HG02759 (cell line): ENCODE results near the gene PRKAG2.
"Not testable (repeated sequence)": the region's sequence is repeated elsewhere in the genome, so short reads cannot be mapped to it uniquely, and the experiment has no call there.

Experiments used
- ATAC-seq: cut with Tn5 transposase; IDR thresholded peaks from one replicate; pipeline ENCODE4 v1.9.1; 2021; ENCODE audit warnings: mild to moderate bottlenecking, moderate library complexity; ENCODE audit not compliant: unreplicated experiment

PRKAG2 gene

DNA sequence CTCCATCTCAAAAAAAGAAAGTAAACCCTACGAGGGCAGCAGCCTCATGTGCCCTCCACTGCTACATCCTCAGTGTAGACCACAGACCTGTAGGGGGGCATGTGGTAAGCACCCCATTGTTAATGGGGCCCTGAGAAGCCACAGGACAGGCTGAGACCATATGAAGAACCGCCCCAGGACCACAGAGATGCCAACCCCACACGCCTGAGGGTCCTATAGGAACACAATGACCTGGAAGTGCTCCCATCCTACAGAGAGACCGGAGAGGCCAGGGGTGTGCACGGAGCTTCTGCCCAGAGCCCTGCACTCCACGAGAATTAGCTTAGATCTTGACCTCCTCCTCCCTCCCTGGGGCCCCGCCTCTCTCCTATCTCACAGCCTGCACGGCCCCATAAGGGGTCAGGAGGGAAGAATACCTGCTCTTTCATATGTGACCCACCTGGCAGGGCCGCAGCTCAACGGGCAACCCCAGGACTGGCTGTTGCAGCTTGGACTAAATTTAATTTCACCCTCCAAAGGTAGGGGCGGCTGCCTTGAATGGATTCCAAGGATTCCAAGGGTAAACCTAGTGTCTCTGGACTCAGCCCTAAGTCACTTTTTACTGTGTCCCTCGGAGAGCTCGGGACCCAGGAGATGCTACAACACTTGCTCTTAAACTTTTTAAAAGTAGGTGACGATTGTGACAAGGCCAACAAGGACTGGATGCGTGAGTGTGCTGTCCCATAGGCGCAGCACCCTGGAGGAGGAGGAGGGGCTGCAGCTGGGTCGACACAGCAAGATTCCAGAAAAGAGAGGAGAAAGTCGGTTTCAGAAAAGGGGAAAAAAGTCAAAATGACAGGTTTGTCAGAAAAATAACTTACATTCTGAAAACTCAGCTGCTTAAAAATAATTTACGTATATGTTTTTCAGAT, 24.2 kb downstream of the PRKAG2 start:
- no peak for ATAC-seq

GRCh38 chr7:151851782-151852181, 25.1 kb downstream of the PRKAG2 start:
- ATAC-seq = peak; percentile 30

GRCh38 chr7:151851145-151851751, 25.7 kb downstream of the PRKAG2 start:
- peak; percentile 53 for ATAC-seq

- no peak for ATAC-seq
These were observed 26.3 kb downstream of the PRKAG2 start for GRCh38 chr7:151850491-151851124.

GRCh38 chr7:151849879-151850260, 27.0 kb downstream of the PRKAG2 start:
- ATAC-seq = no peak

DNA sequence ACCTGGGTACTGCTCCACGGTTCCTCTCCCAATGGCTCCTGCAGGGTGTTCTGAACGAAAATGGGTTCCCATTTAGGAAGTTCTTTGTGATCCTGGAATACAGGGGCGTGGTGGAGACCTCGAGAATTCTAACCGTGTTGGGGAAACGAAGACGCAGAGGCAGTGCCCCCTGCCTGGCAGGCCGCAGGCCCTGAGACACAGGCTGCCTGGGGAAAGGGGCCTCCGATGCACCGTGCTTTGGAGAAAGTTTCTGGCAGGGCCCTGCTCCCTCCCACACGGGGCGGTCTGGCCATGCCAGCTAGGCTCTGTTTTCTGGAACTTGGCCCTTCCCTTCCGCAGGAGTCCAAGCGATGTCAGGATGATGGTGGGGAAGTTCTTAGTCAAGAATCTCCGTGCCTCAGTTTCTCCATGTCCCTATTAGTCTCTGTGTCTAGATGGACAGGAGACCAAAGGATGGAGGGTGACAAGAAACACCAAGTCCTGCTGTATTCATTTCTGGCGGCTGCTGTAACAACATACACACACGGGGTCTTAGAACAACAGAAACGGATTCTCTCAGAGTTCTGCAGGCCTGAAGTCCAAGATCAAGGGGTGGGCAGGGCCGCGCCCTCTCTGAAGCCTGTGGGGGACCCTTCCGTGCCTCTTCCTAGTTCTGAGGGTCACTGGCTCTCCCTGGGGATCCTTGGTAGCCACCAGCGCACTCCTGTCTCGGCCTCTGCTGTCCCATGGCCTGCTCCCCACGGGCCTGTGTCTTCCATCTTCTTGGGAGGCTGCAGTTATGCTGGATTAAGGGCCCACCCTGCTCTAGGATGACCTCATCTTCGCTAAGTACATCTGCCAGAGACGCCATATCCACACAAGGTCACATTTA, 27.7 kb downstream of the PRKAG2 start:
- ATAC-seq = no peak

- no peak for ATAC-seq
These were observed 29.2 kb downstream of the PRKAG2 start for GRCh38 chr7:151847681-151848081.

- no peak for ATAC-seq
These were observed 29.8 kb downstream of the PRKAG2 start for GRCh38 chr7:151847136-151847535.

DNA sequence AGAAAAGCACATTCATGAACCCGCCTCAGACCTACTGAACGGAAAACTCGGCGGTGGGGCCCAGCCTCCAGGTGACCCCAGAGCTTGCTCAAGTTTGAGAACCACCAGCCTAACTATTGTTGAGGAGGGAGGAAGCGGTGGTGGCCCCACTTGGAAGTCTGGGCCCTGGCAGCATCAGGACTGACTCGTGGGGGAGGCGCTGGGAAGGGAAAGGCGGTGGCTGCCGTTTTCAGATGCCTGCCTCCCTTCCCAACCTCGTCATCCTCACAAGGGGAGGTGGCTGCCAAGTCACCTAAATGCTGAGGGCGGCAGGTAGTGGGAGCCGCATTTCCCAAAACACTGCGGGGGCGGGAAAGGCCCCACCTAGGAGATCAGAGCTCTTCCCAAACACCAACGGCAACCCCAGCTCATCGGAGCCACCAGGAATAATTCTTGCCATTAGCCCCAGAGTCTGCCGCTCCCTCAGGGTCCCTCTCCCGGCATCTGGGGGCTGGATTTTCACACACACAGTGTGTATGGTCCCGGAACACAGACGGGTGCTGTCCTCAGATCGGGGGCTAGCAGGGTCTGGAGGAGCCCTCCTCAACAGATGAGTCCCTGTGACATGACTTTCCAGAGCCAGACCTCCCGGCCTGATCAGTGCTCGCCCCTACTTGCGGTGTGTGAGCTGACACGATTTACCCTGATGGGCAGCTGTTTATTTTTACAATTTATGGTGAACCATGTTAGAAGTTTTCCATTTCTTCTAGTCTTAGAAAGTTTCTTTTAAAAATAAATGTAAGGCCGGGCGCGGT, 31.3 kb downstream of the PRKAG2 start:
- no peak for ATAC-seq

DNA sequence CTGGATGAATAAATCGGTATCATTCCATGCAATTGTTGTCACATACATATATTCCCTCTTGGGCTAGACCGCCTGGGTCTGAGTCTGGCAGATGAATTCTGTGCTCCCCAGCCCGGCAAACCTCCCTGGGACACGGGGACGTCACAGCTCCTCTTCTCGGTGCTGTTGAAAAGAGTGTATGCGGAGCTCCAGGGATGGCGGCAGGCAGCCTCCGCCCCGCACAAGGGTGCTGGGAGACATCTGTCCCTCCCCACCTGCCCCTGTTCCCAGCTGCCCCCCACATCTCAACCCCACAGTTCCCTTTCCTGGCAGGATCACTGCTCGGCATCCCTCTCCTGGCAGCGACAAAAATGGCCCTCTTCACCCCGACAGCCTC, 32.1 kb downstream of the PRKAG2 start:
- no peak for ATAC-seq

GRCh38 chr7:151844071-151844824, 32.7 kb downstream of the PRKAG2 start:
- no peak for ATAC-seq

GRCh38 chr7:151843181-151843580, 33.7 kb downstream of the PRKAG2 start:
- no peak for ATAC-seq

DNA sequence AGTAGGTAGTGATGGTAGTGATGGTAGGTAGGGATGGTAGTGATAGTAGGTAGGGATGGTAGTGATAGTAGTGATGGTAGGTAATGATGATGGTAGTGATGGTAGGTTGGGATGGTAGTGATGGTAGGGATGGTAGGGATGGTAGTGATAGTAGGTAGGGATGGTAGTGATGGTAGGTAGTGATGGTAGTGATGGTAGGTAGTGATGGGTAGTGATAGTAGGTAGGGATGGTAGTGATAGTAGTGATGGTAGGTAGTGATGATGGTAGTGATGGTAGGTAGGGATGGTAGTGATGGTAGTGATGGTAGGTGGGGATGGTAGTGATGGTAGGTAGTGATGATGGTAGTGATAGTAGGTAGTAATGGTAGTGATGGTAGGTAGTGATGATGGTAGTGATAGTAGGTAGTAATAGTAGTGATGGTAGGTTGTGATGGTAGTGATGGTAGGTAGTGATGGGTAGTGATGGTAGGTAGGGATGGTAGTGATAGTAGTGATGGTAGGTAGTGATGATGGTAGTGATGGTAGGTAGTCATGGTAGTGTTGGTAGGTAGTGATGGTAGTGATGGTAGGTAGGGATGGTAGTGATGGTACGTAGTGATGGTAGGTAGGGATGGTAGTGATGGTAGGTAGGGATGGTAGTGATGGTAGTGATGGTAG, 35.4 kb downstream of the PRKAG2 start:
- ATAC-seq = not testable (repeated sequence)

GRCh38 chr7:151840088-151840910, 36.6 kb downstream of the PRKAG2 start:
- no peak for ATAC-seq

GRCh38 chr7:151839451-151839921, 37.4 kb downstream of the PRKAG2 start:
- ATAC-seq = peak; percentile 17

DNA sequence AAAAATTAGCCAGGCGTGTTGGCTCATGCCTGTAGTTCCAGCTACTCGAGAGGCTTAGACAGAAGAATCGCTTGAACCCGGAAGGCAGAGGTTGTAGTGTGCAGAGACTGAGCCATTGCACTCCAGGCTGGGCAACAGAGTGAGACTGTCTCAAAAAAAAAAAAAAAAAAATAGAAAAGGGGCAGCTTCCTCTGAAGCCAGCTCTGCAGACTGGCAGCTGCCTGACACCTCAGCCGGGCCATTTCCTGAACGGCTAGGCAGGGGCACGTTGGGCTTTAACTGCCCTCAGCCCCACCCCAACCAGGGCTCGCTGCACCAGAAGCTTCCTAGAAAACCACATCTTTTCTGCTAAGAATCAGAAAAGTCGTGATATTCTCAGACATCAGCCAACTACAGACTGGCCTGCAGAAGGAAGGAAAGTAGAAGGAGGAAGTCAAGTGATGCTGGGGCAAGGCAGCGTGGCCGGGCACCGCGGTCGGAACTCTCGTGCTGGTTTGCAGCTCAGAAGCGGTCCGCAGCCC, 38.0 kb downstream of the PRKAG2 start:
- ATAC-seq = peak; percentile 70

DNA sequence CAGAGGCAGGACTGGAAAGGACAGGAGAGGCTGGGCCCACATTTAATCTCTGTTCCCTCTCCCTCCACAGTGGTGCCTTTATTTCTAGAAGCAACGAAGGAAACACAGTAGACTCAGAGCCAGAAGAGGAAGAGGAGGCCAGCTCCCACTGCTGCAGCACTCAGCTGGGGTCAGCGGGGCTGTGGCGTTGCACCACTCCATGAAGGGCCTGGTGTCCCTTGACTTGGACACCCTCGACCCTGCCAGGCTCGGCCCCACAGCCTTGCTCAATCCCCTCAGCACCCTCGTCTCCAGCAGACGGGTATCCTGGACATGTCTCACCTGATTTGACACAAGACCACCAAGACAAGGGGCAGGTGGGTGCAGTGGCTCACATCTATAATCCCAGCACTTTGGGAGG, 38.8 kb downstream of the PRKAG2 start:
- ATAC-seq = no peak
